H1 (cell line): Measurements from ENCODE around the gene MGAT5.

ENCODE experiments used
- CTCF ChIP-seq, 3 experiments: IDR thresholded peaks; 1 replicate in 2 of 3; 2 replicates in 1 of 3; pipeline versions ENCODE4 v1.5.1 to v1.6.1; 2011; ENCODE audit warnings: low read length in 3 of 3, mild to moderate bottlenecking in 3 of 3, inconsistent platforms in 2 of 3, low read depth in 1 of 3, moderate library complexity in 1 of 3; ENCODE audit not compliant: insufficient read depth in 1 of 3; ENCODE audit errors: control extremely low read depth in 1 of 3
- EGR1 ChIP-seq: IDR thresholded peaks from 2 replicates; pipeline ENCODE4 v1.6.1; 2011; ENCODE audit warnings: low read depth, low read length, borderline replicate concordance
- PHF8 ChIP-seq: fragments of 200-600 bp; sonication (generic); conservative IDR thresholded peaks from 2 replicates; pipeline ENCODE4 v1.7.1; 2012; ENCODE audit warnings: low read depth, mild to moderate bottlenecking, inconsistent platforms, low read length, moderate library complexity
- RBBP5 ChIP-seq: IDR thresholded peaks from 2 replicates; pipeline ENCODE4 v1.7.1; 2012; ENCODE audit warnings: low read depth, mild to moderate bottlenecking, inconsistent platforms, low read length, moderate library complexity, borderline replicate concordance

- no peak for TF ChIP-seq CTCF (IDR thresholded peaks at IDR 0.05; ENCODE audit: control extremely low read depth in 1 of 3, insufficient read depth in 1 of 3, low read depth in 1 of 3, low read length in 3 of 3)
- TF ChIP-seq EGR1 = no peak
- no peak for TF ChIP-seq RBBP5
- TF ChIP-seq PHF8 = no peak
Observed at GRCh38 chr2:134454426-134454825, 200.6 kb downstream of the MGAT5 start.
